GM18519 (cell line): ENCODE results near the gene PRDM15.

Experiments
- ATAC-seq: cut with Tn5 transposase; IDR thresholded peaks from one replicate; pipeline ENCODE4 v1.9.1; 2021; ENCODE audit warnings: mild to moderate bottlenecking, moderate library complexity; ENCODE audit not compliant: unreplicated experiment, low FRiP score

PRDM15 gene

DNA sequence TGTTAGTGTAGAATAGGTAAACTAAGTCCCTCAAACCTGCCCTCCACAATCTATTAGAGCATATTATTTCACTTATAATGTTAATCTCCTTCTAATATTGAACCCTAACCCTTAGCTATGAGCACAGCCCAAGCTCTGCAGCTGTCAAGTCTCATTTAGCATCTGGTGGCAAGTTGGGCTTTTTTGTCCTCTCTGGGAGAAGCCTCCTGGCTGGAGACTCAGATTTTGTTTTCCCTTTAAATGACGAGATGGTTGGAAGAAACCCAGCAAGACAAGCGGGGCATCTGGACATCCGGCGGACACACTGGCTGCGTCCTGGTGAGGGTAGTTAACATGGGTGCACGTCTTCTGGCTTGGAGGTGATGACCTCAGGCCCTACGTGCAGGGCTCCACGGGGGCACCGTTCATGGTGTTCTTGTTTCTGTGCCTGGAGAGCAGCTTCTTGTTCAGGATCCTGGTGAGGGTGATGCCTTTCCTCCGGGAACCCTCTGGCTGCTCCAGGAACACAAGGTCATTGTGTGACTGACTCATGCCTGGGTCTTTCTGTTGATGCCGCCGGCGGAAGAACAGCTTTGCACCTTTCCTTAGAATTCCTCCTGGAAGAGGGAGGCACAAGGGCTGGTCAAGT is 9.7 kb upstream of the PRDM15 start:
- no peak for ATAC-seq

DNA sequence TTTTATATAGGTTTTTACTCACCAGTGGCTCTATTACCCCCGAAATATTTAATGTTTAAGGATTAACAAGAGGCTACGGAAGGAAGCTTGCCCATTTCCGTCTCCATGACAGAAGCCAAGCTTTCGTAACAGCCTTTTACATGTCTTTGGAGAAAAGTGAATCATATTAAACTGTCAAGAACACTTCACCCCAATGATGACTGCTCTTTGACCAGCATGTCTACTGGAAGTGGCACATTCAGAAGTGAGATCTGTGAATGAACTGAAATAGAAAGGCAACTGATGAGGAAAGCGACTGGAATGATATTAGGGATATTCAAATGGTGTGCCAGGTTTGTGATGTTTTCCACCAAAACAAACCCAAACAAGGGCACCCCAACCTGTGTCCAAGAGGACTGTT is 8.5 kb upstream of the PRDM15 start:
- no peak for ATAC-seq

- ATAC-seq, result no peak
Measured at GRCh38 chr21:41886328-41886727, 7.2 kb upstream of the PRDM15 start.

DNA sequence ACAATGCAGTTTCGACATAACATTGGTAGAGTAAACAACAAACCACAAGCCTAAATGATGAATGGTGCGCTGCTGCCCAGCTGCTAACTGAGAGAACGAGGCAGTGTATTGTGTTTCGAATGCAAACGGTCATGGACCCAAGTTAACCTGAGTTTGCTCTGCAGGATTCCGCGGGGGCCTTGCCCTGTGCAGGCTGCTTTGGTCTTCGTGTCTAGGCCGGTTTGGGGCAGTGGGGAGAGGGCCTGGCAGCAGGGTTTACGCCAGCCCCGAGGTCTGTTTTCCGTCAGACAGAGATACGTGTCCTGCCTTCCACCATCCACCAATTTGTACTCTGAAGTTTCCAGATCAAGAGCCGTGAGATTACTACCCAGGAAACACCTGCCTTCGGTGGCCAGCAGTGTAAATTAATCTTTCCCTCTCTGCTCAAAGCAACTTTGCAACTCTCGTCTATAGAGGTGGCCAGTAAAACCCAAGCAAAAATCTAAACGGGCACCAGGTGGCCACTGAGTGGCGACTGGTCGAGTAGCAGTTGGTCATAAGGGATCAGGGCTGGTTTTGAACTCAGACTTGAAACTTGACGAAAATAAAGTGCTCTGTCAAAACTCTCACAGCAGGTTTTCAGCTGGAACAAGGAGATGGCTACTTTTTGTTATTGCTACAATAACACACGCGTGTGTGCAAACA is 6.3 kb upstream of the PRDM15 start:
- no peak for ATAC-seq

DNA sequence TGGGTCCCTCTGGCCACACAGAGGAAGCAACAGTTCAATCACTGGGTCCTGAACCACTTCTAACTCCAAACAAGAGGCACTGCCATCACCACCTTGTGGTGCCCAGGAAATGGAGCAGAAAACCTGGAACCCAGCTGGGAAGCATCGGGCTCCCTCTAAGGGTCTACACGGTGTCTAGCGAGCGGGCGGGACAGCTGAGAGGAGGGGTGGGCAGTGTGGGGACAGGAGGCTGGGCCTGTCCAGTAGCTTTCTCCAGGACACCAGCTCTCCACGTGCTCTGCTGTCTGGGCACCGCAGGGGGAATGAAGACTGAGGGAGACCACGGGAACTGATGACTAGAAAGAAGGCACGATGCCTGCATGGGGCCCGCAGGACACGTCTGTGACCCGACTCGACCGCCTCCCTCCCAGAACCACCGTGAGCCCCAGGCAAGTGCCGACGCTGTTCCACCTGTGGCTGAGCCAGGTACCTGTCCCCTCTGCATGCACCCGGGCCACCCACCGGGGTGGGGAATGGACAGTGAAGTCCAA is 5.4 kb upstream of the PRDM15 start:
- no peak for ATAC-seq

DNA sequence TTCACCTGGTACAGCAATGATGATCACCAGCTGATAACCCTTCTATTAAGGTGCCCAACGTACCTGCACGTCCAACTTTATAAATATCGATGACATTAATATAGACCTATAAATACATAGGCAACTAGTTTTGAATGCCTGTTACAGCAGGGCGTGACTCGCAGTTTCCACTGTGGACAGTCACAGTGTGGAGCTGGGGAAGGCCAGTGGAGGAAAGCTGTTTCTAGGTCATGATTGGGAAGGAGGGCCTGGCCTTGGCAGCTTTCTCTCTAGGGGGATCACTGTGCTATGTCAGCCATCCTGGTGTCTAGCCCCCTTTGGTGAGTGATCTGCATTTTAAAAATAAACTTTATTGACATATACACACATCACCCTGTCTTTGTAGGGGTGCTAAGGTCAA is 4.4 kb upstream of the PRDM15 start:
- no peak for ATAC-seq

GRCh38 chr21:41881051-41881450 is 1.9 kb upstream of the PRDM15 start:
- ATAC-seq, result no peak

- no peak for ATAC-seq
Measured at GRCh38 chr21:41880153-41880552, 1.0 kb upstream of the PRDM15 start.

DNA sequence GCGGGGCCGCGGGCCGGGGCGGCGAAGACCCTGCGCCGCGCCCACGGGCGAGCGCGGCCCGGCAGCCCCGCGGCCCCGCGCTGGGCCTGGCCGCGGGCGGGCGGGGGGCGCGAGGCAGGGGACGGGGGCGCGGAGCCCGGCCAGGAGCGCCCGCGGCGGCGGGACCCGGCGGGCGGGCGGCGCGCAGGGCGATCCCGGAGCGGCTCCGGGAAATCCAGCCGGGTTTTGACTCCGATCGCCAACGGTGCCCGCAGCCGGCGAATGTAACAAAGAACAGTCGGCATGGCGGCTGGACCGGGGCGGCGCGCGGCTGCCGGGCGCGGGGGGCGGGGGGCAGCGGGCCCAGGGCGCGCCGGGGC is 334 bp downstream of the PRDM15 start:
- ATAC-seq, result peak; percentile 50

- peak; percentile 15 for ATAC-seq
Measured at GRCh38 chr21:41877901-41878830, 978 bp downstream of the PRDM15 start.

- no peak for ATAC-seq
Measured at GRCh38 chr21:41876928-41877652, 2.1 kb downstream of the PRDM15 start.

- no peak for ATAC-seq
Measured at GRCh38 chr21:41876396-41876795, 2.7 kb downstream of the PRDM15 start.

DNA sequence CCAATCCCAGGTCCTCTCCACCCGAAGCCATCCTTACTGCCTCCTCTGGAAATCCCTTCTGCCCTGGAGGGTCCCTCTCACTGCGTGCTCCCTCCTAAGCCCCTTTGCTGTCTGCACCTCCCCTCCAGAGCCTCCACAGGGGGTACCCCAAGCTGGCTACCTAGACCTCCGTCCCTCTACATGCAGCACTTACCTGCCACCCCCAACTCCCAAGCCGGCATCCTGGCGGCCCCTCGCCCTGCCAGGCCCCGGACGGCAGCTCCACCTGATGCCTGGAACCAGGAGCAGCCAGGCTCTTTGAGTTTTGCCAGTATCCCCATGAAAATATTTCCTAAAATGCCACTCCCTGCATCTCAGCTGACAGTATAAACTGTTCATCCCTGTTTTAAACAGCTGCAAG is 4.1 kb downstream of the PRDM15 start:
- ATAC-seq, result no peak

- ATAC-seq, result no peak
Measured at GRCh38 chr21:41874611-41875010, 4.5 kb downstream of the PRDM15 start.

GRCh38 chr21:41873426-41873825 is 5.7 kb downstream of the PRDM15 start:
- no peak for ATAC-seq

GRCh38 chr21:41873005-41873404 is 6.1 kb downstream of the PRDM15 start:
- ATAC-seq, result no peak

DNA sequence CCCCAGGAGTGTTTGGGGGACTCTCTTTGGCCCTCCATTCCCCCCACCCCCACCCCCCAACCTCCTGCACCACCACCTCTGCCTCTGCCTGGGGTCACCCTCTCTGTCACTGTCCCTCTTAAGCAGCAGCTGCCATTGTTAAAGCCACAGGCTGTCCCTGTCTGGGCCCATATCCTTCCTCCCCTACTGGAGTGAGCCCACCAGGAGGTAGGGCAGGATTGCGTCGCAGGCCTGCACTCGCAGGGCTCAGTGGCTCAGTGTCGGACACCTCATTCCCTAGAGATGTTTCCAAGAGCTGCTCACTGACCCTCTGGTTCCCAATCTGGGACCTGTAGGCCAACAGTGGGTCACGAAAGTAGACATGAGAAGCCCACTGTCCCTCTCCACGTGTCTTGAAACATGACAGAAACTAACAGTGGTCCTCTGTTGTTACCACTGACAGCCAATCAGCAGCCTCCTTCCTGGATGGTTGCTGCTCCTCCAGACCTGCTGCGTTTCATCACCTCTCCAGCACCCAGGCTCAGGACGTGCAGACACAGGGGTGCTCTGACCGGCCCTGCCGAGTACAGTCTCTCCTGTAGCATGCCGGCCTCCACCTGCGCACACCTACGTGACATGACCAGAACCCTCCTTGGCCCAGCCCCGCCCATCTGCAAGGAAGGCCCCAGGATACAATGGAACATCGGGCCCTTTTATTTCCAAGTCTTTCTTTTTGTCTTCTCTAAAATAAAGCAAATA is 7.7 kb downstream of the PRDM15 start:
- ATAC-seq, result no peak

- ATAC-seq, result no peak
Measured at GRCh38 chr21:41869771-41870170, 9.4 kb downstream of the PRDM15 start.

DNA sequence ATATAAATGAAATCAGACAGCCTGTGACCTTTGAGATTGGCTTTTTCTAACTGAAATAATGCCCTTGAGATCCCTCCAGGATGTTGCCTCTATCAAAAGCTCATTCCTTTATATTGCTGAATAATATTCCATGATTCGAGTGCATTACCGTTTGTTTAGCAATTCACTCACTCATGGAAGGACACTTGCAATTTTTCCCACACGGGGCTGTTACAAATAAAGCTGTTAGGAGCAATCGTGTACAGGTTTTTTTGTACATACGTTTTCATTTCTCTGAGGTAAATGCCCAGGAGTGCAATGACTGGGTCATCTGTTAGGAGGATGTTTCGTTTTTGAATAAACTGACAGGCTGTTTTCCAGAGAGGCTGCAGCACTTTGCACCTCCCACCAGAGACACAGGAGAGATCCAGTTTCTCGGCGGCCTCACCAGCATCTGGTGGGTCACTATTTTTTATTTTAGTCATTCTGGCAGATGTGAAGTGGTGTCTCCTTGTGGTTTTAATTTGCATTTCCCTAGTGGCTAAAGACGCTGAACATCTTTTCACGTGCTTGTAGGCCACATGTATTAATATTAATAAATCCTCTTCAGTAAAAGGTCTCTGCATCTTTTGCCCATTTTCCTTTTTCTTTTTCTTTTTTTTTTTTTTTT is 11.0 kb downstream of the PRDM15 start:
- no peak for ATAC-seq
